ENCODE data around the gene MARK3. TPM values are rescaled to one million over a fixed set of nuclear protein-coding genes. Genes with fewer than 3 reads are reported as not detected.

The MARK3 gene
- polyA plus RNA-seq, 3 donors: 29.3 to 163 (median 44.7) TPM

DNA sequence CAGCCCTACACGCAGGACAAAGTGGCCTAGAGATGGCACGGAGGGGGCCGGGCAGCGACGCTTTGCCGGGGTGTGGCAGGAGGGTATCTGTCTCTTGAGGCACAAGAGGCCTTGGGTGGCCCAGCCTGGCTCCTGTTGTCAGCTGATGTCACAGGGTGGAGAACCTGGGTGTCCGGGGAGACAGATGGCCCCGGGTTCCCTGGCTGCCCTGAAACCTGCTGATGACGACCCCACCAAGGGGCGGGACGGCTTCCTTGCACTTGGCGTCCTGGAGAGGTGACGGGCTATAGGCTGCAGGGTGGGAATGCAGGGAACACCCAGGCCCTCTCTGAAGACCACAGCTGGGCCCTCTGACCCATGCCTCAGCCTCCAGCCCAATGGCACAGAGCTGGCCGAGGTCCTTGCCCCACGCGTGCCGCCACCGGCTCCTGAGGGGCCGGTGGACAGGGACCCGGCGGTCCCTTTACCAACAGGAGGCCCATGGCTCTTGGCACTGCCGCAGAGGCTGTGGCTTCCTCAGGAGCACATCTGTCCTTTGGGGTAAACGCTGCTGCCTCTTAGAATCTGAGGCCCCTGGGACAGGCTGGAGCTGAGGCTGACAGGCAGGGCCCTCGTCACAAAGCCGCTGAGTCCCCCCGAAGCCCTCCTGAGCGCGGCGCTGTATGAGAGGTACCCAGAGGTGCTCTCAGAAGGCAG, 160.2 kb downstream of the MARK3 start:
- H3K27ac Mint-ChIP-seq: peak overlapping the region in 2 of 7 donors; percentile 35 to 45
- Histone ChIP-seq H3K36me3 (replicated peaks in 1 of 2; ENCODE audit: control insufficient read depth in 1 of 2, insufficient read depth in 2 of 2, low read length in 2 of 2) (no peaks in the 10 kb centered on the region), H3K27ac (ENCODE audit: low read depth in 1 of 2, low read length in 2 of 2) (no peak overlapping the region), H3K4me3 (replicated peaks in 1 of 3; ENCODE audit: low read depth in 2 of 3, low read length in 3 of 3) (no peak overlapping the region), H3K9me3 (replicated peaks in 1 of 2; ENCODE audit: control insufficient read depth in 1 of 2, insufficient read depth in 1 of 2, low read length in 2 of 2) (no peaks in the 10 kb centered on the region), H3K4me2 (replicated peaks; ENCODE audit: extremely low read depth, low read length, poor library complexity, severe bottlenecking) (no peak overlapping the region), H3K79me2 (ENCODE audit: insufficient read depth, low read length) (no peaks in the 10 kb centered on the region), H3K9ac (ENCODE audit: insufficient read depth, low read length, poor library complexity, severe bottlenecking) (no peak overlapping the region), H4K20me1 (ENCODE audit: insufficient read depth, low read length) (peaks cover 27% of the 10 kb centered on the region), H3K27me3 (ENCODE audit: control insufficient read depth in 2 of 2, insufficient read depth in 2 of 2, low read length in 2 of 2) (no peaks in the 10 kb centered on the region), H2AFZ (ENCODE audit: insufficient read depth, low read depth, low read length, poor library complexity, severe bottlenecking) (no peak overlapping the region), H3K4me1 (ENCODE audit: control insufficient read depth in 1 of 2, insufficient read depth in 2 of 2, low read length in 2 of 2) (no peaks in the 10 kb centered on the region)
- no peaks in the 10 kb centered on the region for H3K36me3 Mint-ChIP-seq
- H3K4me1 Mint-ChIP-seq: no peaks in the 10 kb centered on the region
- H3K27me3 Mint-ChIP-seq (ENCODE audit: low read depth in 3 of 3): peaks cover 2 to 17% (median 3%) of the 10 kb centered on the region in 3 donors
- TF ChIP-seq, protein P1, sequence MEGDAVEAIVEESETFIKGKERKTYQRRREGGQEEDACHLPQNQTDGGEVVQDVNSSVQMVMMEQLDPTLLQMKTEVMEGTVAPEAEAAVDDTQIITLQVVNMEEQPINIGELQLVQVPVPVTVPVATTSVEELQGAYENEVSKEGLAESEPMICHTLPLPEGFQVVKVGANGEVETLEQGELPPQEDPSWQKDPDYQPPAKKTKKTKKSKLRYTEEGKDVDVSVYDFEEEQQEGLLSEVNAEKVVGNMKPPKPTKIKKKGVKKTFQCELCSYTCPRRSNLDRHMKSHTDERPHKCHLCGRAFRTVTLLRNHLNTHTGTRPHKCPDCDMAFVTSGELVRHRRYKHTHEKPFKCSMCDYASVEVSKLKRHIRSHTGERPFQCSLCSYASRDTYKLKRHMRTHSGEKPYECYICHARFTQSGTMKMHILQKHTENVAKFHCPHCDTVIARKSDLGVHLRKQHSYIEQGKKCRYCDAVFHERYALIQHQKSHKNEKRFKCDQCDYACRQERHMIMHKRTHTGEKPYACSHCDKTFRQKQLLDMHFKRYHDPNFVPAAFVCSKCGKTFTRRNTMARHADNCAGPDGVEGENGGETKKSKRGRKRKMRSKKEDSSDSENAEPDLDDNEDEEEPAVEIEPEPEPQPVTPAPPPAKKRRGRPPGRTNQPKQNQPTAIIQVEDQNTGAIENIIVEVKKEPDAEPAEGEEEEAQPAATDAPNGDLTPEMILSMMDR (IDR thresholded peaks at IDR 0.05): no peak
- no peak overlapping the region for H3K4me3 Mint-ChIP-seq
- 98% methylated on average over 25 of the region's 29 CpGs for WGBS (ENCODE audit: insufficient coverage)
- no peaks in the 10 kb centered on the region for H3K9me3 Mint-ChIP-seq
- DNase-seq: no peak
- intact Hi-C loops (cut with micrococcal nuclease): loop anchor here in 1 of 2 donors (5.0 kb wide), 1 partner anchor 43 kb away; no protein-coding TSS in a partner anchor

- intact Hi-C loops (cut with micrococcal nuclease): loop anchor here (1.0 to 5.0 kb wide), 4 partner anchors 27 to 45 kb away; no protein-coding TSS in a partner anchor
- H3K4me1 Mint-ChIP-seq: no peaks in the 10 kb centered on the region
- TF ChIP-seq, protein P1 (IDR thresholded peaks at IDR 0.05): no peak
- H3K4me3 Mint-ChIP-seq: no peak overlapping the region
- no peak for DNase-seq
- Histone ChIP-seq H3K27ac (ENCODE audit: low read depth in 1 of 2, low read length in 2 of 2) (no peak overlapping the region), H3K4me2 (replicated peaks; ENCODE audit: extremely low read depth, low read length, poor library complexity, severe bottlenecking) (no peak overlapping the region), H3K4me1 (ENCODE audit: control insufficient read depth in 1 of 2, insufficient read depth in 2 of 2, low read length in 2 of 2) (no peaks in the 10 kb centered on the region), H3K9ac (ENCODE audit: insufficient read depth, low read length, poor library complexity, severe bottlenecking) (no peak overlapping the region), H3K36me3 (replicated peaks in 1 of 2; ENCODE audit: control insufficient read depth in 1 of 2, insufficient read depth in 2 of 2, low read length in 2 of 2) (no peaks in the 10 kb centered on the region), H4K20me1 (ENCODE audit: insufficient read depth, low read length) (peaks cover 27% of the 10 kb centered on the region), H2AFZ (ENCODE audit: insufficient read depth, low read depth, low read length, poor library complexity, severe bottlenecking) (no peak overlapping the region), H3K4me3 (replicated peaks in 1 of 3; ENCODE audit: low read depth in 2 of 3, low read length in 3 of 3) (no peak overlapping the region), H3K9me3 (replicated peaks in 1 of 2; ENCODE audit: control insufficient read depth in 1 of 2, insufficient read depth in 1 of 2, low read length in 2 of 2) (no peaks in the 10 kb centered on the region), H3K27me3 (ENCODE audit: control insufficient read depth in 2 of 2, insufficient read depth in 2 of 2, low read length in 2 of 2) (no peaks in the 10 kb centered on the region), H3K79me2 (ENCODE audit: insufficient read depth, low read length) (no peaks in the 10 kb centered on the region)
- H3K36me3 Mint-ChIP-seq: no peaks in the 10 kb centered on the region
- H3K27ac Mint-ChIP-seq: peak overlapping the region in 1 of 7 donors; percentile 35
- 87% methylated on average over 19 of the region's 27 CpGs for WGBS (ENCODE audit: insufficient coverage)
- peaks cover 2 to 11% (median 3%) of the 10 kb centered on the region in 3 donors for H3K27me3 Mint-ChIP-seq (ENCODE audit: low read depth in 3 of 3)
- H3K9me3 Mint-ChIP-seq: no peaks in the 10 kb centered on the region
Measured at GRCh38 chr14:103545915-103546651, 160.9 kb downstream of the MARK3 start.

Data from CD14-positive monocyte (primary cell).